ENCODE data around the gene EAF1. TPM values are rescaled to one million over a fixed set of nuclear protein-coding genes. Genes with fewer than 3 reads are reported as not detected.

Gene EAF1
- total and polyA plus RNA-seq, 2 of the 8 experiments (the other 6 are each of a cell fraction or from before 2014, with no cell fraction given), result 13.9 to 26.8 TPM

GRCh38 chr3:15460891-15461531 is 33.6 kb downstream of the EAF1 start:
- Histone ChIP-seq H3K4me3 (ENCODE audit: extremely low read depth in 1 of 4, insufficient read depth in 2 of 4, low read depth in 3 of 4, low read length in 4 of 4) (no peak overlapping the region), H2BK15ac (ENCODE audit: low read length) (no peak overlapping the region), H2BK5ac (ENCODE audit: low read depth, low read length) (no peak overlapping the region), H4K5ac (ENCODE audit: insufficient read length, low read depth, low read length) (no peak overlapping the region), H2BK12ac (ENCODE audit: low read depth, low read length) (no peak overlapping the region), H2AK5ac (ENCODE audit: low read depth, low read length) (no peak overlapping the region), H3K27me3 (replicated peaks in 1 of 4; ENCODE audit: control insufficient read depth in 3 of 4, extremely low read depth in 1 of 4, insufficient read depth in 3 of 4, low read length in 3 of 4) (no peaks in the 10 kb centered on the region), H2AFZ (ENCODE audit: low read length) (no peak overlapping the region), H3K4me1 (replicated peaks in 1 of 4; ENCODE audit: control insufficient read depth in 3 of 4, insufficient read depth in 4 of 4, low read length in 3 of 4) (no peaks in the 10 kb centered on the region), H3K9me3 (ENCODE audit: insufficient read depth in 2 of 2, low read depth in 1 of 2, low read length in 1 of 2) (no peaks in the 10 kb centered on the region), H3K79me2 (ENCODE audit: control insufficient read depth in 1 of 2, insufficient read depth in 2 of 2, low read length in 2 of 2) (no peaks in the 10 kb centered on the region), H3K23me2 (ENCODE audit: low read depth, low read length) (no peaks in the 10 kb centered on the region), H4K8ac (ENCODE audit: extremely low read depth, insufficient read depth, low read length) (no peak overlapping the region), H3K18ac (ENCODE audit: extremely low read depth, low read length) (no peak overlapping the region), H3K4me2 (ENCODE audit: insufficient read depth in 1 of 2, low read depth in 2 of 2, low read length in 2 of 2) (no peak overlapping the region), H3K9ac (replicated peaks in 1 of 4; ENCODE audit: extremely low read depth in 1 of 4, low read depth in 3 of 4, low read length in 3 of 4) (no peak overlapping the region), H3K79me1 (ENCODE audit: low read depth, low read length) (no peaks in the 10 kb centered on the region), H3K14ac (ENCODE audit: insufficient read length) (no peak overlapping the region), H3K23ac (ENCODE audit: insufficient read length) (no peak overlapping the region), H2BK20ac (ENCODE audit: low read length) (no peak overlapping the region), H4K91ac (replicated peaks; ENCODE audit: insufficient read length, low read length) (no peak overlapping the region), H3K27ac (ENCODE audit: low read depth, low read length) (no peak overlapping the region), H2BK120ac (replicated peaks; ENCODE audit: low read depth, low read length) (no peak overlapping the region), H4K20me1 (replicated peaks in 1 of 2; ENCODE audit: control insufficient read depth in 1 of 2, insufficient read depth in 2 of 2, low read length in 2 of 2) (no peaks in the 10 kb centered on the region), H3K56ac (replicated peaks; ENCODE audit: insufficient read length, low read depth, low read length) (no peak overlapping the region), H3K36me3 (ENCODE audit: control insufficient read depth in 2 of 4, insufficient read depth in 4 of 4, low read length in 3 of 4) (no peaks in the 10 kb centered on the region), H3K4ac (replicated peaks; ENCODE audit: insufficient read length, low read depth, low read length) (no peak overlapping the region)
- ChIA-PET CTCF (ENCODE audit: partially characterized antibody) (interaction anchor here (0.6 to 1.4 kb wide), 4 partner anchors 9 to 87 kb away, joined by 3 to 6 read pairs (median 4); no protein-coding TSS in a partner anchor), POLR2A (ENCODE audit: partially characterized antibody) (no interaction called here)
- WGBS, 2 experiments (ENCODE audit: extremely low coverage in 1 of 2, insufficient coverage in 1 of 2, insufficient read length in 1 of 2, insufficient replicate concordance in 2 of 2, low coverage in 1 of 2, low lambda C conversion rate in 2 of 2, missing lambda C conversion rate in 1 of 2), result 88% methylated on average over 4 of the region's 4 CpGs; no CpG with 5 or more reads in 1 of the 2 experiments
- no peak for TF ChIP-seq JUN (IDR thresholded peaks at IDR 0.05; ENCODE audit: low read depth, low read length)
- TF ChIP-seq CEBPB (IDR thresholded peaks at IDR 0.05; ENCODE audit: low read depth, low read length), result no peak
- TF ChIP-seq SP4 (IDR thresholded peaks at IDR 0.05; ENCODE audit: low read length), result no peak
- TF ChIP-seq TBP (IDR thresholded peaks at IDR 0.05; ENCODE audit: low read depth, low read length), result no peak
- no peak for TF ChIP-seq EZH2 (IDR thresholded peaks at IDR 0.05; ENCODE audit: low read depth, low read length, severe bottlenecking)
- no peak for TF ChIP-seq MAFK (IDR thresholded peaks at IDR 0.05; ENCODE audit: low read depth, low read length)
- TF ChIP-seq NRF1 (IDR thresholded peaks at IDR 0.05; ENCODE audit: low read depth, low read length), result no peak
- no peak for TF ChIP-seq KDM5A (IDR thresholded peaks at IDR 0.05; ENCODE audit: low read length)
- no peak for TF ChIP-seq BACH1 (IDR thresholded peaks at IDR 0.05; ENCODE audit: low read length)
- FAIRE-seq, result no peak
- no peak for DNase-seq (ENCODE audit: low read depth in 1 of 2, low spot score in 2 of 2)

Data from H1 (cell line).